AG10803 (cell line): Measurements from ENCODE around the gene ELFN2.

Experiments
- DNase-seq: peaks from one replicate; pipeline ENCODE4 v3.0.0; 2010; ENCODE audit warnings: low read depth
- H3K4me3 ChIP-seq: 2 replicates; pipeline ENCODE4 v1.5.1; 2011; ENCODE audit warnings: mild to moderate bottlenecking, low read length, control low read depth
- CTCF ChIP-seq: conservative IDR thresholded peaks from 2 replicates; pipeline ENCODE4 v1.5.1; 2011; ENCODE audit warnings: mild to moderate bottlenecking, low read length, control low read depth, inconsistent platforms

The ELFN2 gene

GRCh38 chr22:37377927-37378326 is 49.4 kb downstream of the ELFN2 start:
- no peak for TF ChIP-seq CTCF
- no peak for DNase-seq
- H3K4me3 ChIP-seq = no peak overlapping the region

DNA sequence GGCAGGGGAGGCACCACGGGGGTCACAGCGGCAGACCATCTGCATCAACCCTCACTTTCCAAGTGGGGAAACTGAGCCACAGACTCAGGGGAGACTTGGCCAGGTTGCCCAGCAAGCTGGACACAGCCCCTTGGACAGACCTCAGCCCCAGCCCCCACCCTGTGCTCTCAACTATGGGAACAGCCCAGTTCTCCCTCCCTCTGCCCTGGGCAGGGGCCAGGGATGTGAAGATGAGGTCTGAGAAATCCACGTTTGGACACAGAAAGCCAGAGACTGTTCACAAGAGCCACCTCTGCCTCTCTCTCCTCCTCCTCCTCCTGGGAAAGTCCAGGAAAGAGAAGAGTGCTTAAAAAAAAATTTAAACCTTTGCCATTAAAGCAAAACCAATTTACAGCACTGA is 50.1 kb downstream of the ELFN2 start:
- no peak overlapping the region for H3K4me3 ChIP-seq
- no peak for TF ChIP-seq CTCF
- no peak for DNase-seq

- no peak for DNase-seq
- no peak for TF ChIP-seq CTCF
- no peak overlapping the region for H3K4me3 ChIP-seq
Measured at GRCh38 chr22:37376643-37377042, 50.6 kb downstream of the ELFN2 start.

GRCh38 chr22:37375801-37376200 is 51.5 kb downstream of the ELFN2 start:
- no peak overlapping the region for H3K4me3 ChIP-seq
- TF ChIP-seq CTCF = no peak
- no peak for DNase-seq

GRCh38 chr22:37374571-37374970 is 52.7 kb downstream of the ELFN2 start:
- no peak overlapping the region for H3K4me3 ChIP-seq
- no peak for DNase-seq
- TF ChIP-seq CTCF = no peak

DNA sequence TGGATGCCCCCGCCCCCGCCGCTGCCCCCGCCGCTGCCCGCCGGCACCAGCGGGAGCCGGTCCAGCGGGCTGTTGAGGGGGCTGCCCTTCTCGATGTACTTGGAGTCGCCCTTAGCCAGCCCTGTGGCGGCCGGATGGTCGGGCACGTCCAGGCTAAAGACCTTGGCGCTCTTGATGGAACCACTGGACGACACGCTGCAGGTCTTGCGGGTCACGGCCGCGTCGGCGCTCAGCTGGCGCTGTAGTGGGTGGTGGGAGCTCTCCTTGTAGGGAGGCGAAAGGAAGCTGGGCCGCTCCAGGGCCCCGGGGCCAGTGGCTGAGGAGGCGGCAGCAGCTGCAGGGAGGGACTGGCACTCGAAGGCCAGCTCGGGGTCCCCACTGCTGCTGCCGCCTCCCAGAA is 53.8 kb downstream of the ELFN2 start:
- DNase-seq = no peak
- no peak for TF ChIP-seq CTCF
- no peak overlapping the region for H3K4me3 ChIP-seq

DNA sequence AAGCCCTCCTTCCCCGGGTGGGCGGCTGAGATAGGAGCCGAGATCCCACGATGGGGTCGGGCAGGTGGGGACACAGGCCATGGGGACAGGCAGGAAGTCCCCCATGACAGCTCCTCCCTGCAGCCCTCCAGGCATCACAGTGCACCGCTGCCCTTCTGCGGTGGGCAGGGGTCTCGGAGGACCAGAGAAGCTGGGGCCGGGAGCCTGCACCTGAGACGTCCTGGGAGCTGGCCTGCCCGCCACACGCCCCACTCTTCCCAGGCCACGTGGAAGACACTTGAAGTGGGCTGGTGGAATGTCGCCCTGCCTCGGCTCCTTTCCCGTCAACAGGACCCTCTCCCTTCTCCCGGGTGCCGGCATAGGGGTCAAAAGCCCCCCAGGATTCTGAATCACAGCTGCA is 55.4 kb downstream of the ELFN2 start:
- TF ChIP-seq CTCF = no peak
- DNase-seq = no peak
- no peak overlapping the region for H3K4me3 ChIP-seq
